ENCODE results near the gene TMEM212.

Gene TMEM212

DNA sequence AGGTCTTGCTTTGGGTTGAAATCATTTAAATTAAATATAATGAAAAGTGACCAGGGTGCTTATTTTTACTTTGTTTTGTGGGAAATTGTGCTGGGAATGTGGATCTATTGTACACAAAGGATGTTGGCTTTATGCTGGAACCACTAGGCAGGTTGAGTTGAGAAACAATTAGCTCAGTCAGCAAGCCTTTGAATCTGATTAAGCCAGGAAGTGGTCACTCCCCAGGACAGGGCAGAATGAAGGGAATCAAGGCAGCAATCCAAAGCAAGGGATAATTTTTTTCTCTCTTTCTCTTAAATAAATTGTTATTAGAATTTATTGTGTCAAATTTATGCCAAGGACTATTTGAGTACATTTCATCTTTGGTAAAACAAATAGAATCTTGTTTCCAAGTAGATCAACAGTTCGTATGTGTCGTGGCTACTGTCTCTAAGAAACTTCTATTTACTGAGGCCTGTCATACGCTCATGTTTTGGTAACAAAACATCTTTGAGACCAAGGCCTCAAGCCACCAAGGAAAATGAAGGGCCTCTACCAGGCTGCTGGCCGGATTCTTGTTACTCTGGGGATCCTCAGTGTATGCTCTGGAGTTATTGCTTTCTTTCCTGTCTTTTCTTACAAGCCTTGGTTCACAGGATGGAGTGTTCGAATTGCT is at the start of gene TMEM212:
TMEM212 (plus strand) TSS at position 486 of the 655 bp plus-strand sequence; CDS start at position 521, 35 bp downstream.
- DNase-seq = no peak

DNA sequence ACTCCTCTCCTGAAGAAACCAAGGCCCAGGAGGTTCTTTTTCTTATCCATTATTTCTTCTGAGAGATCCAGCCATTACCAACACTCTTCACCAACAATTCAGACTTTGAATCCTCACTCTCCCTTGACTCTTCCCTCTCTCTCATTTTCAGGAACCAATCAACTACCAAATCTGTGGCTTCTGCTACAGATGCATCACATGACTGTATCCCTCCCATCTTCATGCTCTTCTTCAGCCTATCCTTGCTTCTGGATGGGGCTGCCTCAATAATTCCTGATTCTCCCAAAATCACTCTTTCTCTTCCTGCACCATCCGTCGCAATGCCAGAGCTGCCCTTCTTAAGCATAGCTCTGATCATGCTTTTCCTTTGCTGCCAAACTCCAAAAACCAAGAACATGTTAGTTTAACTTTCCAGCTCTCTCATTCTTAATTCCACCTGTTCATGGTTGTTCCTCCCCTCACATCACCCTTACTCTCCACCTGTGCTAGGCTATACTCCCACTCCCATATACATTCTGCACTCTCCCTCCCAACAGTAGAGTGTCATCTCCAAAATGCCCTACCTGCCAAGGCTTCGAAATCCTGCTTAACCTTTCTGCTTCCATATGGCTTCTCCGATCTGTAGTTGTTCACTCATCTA is 46.4 kb upstream of the TMEM212 start:
- no peak for DNase-seq

DNA sequence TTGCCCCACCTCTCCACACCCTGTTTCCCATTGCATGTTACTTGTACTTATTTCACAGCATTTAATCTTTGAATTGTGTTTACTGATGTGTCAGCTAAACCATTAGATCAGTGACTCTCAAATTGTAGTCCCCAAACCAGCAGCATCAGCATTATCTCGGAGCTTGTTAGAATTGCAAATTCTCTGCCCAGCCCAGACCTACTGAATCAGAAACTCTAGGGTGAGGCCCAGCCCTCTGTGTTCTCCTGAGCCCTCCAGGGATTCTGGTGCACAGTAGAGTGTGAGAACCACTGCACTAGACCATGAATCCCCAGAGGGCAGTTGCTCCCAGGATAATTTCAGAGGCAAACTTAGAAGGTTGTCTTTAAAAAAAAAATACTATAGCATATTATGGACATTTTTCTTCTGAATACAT is 45.9 kb upstream of the TMEM212 start:
- DNase-seq = no peak

DNA sequence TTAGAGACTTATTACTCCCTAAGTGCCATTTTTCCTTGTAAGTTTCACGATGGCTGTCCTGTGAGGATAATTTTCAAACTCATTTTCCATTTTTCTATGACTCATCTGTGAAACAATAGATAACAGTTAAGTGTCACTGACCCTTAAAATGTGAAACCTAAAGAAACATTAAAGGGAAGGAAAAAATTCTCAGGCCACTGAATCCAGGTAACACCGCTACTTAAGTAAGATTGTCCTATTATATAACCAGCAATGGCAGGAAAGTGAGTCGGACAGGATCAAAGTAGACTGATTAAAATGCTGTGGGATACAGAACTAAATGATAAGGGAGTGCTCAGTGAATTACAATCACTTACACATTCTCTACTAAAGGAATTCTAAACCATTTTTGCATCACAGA is 45.3 kb upstream of the TMEM212 start:
- no peak for DNase-seq

DNA sequence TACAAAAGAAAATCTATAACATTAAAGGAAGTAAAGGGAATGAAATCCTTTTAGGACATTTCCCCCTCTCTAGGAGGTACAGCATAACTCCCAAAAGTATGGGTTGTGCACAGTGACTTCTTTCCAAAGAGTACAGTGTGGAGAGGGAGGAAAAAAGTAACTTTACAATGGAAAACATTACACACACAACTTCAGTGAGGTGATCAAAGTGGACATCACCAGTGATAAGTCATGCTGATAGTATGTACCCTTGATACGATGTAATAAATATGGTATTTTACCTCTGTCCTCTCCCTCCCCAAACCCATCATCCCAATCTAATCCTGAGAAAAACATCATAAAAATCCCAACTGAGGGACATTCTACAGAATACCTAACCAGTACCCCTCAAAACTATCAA is 43.6 kb upstream of the TMEM212 start:
- no peak for DNase-seq

DNA sequence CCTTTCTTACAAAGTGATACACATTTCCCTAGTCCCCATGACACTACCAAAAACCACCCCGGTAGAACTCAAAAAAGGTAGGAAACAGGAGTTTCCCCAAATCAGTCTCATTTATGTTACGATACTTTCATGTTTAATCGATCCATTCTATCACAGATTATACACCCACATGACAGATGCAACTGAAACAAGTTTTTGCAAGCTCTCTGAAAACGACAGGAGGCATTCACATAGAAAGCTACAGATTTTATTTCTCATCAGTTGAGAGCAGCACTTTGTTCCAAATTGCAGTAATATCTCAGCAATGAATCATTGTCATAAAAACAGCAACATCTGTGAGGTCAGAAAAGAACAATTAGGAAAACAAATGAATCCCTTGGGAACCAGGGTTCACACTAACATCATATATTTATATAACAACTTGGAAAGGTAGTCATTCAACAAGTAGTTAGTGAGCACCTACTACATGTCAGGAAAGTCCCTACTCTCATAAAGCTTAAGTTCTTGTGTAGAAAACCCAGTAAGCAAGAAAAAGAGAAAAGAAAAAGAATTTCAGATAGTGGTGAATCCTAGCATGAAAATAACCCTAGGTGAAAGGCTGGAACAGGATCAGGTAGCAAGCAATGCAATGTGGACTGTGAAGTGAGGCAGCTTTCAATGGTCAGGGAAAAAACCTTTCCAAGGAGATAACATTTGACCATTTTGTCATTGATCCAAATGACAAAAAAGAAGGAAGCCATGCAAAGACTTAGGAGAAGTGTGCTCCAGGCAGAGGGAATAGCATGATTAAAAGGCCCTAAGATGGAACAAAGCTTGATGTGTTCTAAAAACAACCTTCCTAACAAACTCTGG is 41.2 kb upstream of the TMEM212 start:
- DNase-seq = no peak

DNA sequence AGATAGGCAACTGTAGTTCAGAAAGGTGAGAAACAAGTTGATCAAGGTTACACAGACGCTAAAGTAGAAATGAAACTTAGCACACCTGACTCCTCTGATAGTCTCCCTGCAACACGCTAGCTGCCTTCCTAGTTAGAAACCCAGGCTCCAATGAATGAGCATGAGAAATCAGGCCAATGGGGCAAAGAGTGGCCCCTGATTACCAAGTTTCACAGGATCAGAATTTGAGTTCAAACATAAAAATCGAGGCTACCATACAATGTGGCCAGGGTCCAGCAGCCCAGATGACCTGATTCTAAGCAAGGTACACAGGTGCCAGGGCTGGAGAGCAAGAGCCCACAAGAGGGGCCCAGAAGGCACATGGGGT is 40.6 kb upstream of the TMEM212 start:
- DNase-seq = no peak

DNA sequence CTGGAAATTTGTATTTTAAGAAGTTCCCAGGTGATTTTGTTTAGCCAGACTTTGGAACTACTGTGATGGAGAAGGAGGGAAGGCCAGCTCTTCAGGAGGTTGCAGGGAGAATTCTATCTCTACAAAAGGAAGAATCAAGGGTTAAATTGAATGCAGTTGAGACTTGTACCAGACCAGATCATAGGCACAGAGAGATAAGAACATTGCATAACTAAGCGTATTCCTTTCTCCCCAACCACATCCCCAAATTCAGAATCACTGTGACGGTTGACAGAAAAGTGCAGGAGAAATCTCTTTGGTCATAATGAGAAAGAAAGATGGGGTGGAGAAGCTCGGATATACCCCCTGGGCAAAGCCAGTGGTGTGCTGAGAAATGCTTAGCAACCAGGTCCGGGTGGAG is 40.1 kb upstream of the TMEM212 start:
- DNase-seq = no peak

DNA sequence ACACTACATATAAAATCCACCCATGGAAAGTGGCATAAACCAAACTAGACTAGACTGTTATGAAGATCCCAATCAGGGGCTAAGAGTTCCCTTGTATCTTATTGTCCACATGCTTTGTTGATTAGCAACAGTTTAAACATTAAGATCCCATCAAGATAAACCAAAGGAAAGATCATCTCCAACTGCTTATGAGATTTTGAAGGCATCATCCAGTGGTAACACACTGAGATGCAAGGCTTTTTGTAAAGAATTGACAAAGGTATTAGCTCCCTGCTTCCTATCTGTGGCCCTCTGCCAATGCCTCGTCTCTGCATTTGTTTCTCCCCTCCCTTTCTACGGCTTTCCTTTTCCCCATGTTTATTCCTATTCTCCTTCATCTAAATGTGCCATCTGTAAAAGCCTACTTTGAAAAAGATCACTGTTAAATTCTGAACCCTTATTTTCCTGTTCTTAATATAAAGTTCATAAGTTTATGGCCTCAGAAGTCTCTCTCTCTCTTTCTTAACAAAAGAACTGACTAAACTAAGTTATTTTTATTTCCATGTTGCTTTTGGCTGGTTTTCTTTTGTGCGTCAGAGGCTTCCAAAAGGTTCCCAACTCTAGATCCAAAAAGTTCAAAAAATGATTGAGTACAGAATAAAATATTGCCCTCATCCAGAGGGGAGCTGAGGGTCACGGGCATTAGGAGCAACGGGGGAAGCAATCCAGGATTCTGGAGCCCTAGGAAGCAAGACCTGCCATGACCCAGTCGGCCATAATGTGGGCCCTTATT is 38.3 kb upstream of the TMEM212 start:
- DNase-seq = no peak

DNA sequence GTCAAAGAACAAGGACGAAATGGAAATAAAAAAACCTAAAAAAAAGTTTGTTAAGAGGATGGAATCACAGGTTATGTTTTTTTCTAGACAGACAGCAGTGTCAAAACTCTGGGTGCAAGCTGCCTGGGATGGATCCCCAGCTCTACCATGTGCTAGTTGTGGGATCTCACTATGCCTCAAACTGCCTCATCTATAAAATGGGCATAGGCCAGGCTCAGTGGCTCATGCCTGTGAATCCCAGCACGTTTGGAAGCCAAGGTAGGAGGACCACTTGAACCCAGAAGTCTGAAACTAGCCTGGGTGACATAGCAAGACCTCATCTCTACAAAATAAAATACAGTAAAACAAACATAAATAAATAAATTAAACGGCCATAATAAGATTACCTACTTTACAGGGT is 37.5 kb upstream of the TMEM212 start:
- no peak for DNase-seq

DNA sequence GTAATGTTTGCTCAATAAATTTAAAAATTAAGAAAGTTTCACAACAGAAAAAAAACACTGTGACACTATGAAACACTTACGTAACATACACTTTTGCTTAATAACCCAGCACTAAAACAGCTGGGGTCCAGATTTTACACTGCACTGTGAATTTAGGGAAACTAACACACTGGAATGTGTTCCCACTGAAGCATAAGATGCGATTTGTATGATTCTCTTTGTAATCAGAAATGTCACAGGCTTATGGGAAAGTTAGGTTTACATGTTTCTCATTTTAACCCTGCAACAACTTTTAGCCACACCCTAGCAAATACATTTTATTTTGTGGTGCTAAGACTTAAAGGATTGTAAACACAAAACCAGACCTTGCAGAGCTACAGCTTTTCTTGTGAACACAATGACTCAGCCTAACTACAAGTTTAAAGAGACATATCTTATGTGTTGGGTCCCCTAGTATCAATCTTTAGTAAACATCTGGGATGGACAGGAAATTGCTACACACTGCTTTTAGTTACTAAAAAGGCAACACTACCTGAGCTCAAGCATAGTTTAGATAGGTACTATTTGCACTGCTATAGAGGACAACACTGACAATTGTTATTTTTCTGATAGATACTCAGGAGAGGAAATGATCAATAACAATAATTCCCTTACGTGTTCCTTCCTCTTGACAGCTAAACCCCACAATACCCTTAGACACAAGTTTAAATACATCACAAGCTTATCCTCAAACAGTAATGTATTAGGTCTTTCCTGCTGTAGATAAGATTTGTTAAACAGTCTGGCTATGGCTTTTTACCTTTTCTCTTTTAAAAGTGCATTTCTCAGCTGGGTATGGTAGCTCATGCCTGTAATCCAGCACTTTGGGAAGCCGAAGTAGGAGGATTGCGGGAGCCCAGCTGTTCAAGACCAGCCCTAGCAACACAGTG is 36.7 kb upstream of the TMEM212 start:
- no peak for DNase-seq

DNA sequence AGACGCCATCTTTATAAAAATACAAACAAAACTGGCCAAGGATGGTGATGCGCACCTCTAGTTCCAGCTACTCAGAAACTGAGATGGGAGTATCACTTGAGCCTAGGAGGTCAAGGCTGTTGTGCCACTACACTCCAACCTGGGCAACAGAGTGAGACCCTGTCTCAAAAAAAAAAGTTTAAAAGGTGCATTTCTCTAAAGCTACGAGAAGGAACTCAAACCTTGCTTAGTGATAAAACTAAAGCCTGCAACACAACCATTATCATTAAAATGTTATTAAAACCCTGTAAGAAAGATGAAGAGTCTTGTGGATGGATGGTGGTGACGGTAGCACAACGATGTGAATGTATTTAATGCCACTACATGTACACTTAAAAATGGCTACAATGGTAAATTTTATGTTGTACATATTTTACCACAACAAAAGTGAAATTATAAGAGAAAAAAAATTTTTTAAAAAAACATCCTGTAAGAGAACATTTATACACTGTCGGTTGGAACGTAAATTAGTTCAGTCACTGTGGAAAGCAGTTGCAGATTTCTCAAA is 35.9 kb upstream of the TMEM212 start:
- DNase-seq = no peak

DNA sequence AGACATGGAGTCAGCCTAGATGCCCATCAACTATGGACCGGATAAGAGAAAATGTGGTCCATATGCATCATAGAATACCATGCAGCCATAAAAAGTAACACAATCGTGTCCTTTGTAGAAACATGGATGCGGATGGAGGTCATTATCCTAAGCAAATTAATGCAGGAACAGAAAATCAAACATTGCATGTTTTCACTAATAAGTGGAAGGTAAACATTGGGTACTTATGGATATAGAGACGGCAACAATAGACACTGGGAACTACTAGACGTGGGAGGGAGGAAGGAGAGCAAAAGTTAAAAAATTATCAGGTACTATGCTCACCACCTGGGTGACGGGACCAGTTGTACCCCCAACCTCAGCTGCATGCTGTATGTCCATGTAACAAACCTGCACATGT is 35.3 kb upstream of the TMEM212 start:
- DNase-seq = no peak

DNA sequence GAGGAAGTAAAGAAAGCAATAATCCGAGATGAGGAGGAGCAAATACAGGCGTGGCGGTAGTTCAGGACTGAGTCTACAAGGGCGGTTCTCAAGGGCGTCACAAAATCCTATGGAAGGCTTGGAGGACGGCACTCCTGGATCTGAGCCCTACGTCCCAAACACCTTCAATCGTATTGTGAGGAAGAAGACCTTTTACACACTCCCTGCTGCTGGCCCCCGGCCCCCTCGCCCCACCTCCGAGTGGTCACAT is 33.6 kb upstream of the TMEM212 start:
- DNase-seq = no peak

DNA sequence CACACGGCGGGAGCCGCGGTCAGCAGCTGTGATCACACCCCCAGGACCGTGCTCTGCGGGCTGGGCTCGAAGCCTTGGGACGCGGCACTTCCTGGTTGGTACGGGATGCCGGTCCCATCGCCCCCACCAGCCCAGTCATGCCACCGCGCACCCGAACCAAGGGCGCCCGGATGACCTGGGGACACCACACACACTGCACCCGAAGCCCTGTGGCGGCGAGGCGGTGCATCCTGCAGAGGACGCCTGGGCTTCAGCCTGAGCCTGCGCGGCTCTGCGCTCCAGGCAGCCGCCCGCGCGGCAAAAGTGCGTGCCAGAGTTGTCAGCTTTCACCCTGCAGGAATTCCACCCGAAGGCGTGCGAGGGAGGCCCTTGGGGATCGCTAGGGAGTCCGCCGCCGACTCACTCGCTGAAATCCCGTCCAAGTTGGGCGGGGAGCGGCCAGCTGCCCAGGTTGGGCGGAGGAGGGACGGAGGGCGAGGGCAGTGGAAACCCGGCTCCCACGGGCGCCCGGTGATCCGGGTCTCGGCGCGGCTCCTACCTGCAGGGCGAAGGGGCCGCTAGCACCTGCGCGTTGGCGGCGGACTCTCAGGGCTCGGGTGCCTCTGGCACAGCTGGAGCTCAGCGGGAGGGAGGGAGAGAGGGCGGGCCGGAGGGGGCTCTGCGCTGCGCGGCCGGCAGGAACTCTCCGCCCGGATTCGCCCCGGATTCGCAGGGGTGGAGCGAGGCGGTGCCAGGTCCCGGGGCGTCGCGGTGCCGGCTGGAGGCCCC is 33.1 kb upstream of the TMEM212 start, which contains the start of gene PLD1:
PLD1 (minus strand) TSS at position 623 of the 768 bp plus-strand sequence. CDS start 72,432 bp downstream, outside the sequence.
- peak; percentile 49 for DNase-seq

DNA sequence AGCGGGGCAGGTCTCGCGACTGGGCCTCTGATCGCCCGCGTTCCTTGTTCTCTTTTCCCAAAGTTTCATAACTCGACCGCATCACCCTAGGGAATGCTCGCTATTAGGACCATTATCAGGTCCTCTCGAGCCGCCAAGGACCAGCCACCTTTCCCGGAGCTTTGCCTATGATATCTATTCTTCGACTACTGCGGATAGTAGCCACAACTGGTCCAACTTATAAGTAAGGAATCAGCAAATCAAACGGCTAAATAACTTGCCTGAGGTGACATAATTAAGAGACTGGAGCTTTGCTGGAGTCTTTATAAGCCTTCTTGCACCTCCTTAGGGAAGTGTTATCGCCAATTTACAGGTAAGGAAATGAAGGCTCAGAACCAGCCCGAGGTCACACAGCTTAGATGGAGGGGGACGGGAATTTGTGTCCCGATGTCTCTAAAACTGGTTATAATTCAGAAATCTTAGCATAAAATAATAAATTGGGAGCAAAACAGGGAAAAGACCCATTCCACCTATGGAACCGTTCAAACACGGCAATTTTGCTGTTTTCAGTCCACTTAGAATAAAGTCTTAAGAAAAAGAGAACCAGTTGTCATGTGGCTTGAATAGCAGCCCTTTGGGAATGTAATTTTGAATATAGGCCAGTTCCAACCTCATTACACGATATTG is 32.4 kb upstream of the TMEM212 start:
- DNase-seq = no peak

DNA sequence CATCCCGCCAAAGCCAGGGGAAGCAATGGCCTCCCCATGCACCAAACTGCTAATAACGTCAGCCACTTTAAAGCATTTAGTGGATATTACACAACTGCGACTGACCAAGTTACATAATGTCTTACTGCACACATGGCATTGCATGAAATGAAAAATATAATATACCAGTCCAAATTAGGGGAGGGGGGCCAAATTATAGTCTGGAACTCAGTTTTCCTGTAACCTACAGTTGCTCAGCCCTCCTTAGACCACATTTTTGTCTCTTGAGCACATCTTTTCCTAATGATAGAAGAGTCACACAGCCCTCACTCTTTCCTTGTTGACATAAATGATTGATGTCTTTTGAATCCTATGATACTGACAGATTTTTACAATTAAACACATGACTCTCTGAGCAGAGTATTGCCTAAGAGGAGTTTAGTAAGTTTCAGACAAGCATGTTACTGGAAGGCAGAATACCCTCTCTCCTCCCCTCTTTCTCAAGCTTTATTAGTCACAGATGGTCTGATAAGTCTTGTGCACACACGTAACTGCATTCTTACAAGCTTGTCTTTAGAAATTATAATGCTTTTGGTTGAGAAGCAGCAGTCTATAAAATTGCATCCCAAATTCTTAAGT is 31.7 kb upstream of the TMEM212 start:
- DNase-seq = peak; percentile 32

DNA sequence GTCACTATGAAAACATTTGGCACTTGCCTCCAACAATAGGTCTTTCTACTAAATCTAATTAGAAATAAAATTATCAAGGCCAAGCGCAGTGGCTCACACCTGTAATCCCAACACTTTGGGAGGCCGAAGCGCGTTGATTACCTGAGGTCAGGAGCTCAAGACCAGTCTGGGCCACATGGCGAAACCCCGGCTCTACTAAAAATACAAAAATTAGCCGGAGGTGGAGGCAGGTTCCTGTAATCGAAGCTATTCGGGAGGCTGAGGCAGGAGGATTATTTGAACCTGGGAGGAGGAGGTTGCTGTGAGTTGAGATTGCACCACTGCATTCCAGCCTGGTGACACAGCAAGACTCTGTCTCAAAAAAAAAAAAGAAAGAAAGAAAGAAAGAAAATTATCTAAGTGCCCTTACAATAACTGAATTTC is 31.2 kb upstream of the TMEM212 start:
- DNase-seq = no peak

DNA sequence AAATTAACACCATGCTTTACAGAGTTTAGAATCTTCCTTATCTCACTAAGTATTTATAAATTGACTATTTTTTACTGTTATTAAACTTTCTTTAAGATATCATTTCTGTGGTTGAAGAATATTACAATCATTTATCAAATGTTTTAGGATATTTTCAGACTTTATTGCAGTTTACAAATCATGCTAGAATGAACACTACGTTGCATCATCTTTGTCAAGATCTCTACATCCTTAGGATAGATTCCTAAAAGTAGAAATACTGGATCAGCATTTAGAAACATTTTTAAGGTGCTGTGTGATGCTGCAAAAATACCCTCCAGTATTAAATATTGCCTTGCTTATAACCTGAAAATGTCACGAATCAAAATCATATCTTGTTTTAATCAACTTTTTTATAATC is 30.3 kb upstream of the TMEM212 start:
- DNase-seq = no peak

DNA sequence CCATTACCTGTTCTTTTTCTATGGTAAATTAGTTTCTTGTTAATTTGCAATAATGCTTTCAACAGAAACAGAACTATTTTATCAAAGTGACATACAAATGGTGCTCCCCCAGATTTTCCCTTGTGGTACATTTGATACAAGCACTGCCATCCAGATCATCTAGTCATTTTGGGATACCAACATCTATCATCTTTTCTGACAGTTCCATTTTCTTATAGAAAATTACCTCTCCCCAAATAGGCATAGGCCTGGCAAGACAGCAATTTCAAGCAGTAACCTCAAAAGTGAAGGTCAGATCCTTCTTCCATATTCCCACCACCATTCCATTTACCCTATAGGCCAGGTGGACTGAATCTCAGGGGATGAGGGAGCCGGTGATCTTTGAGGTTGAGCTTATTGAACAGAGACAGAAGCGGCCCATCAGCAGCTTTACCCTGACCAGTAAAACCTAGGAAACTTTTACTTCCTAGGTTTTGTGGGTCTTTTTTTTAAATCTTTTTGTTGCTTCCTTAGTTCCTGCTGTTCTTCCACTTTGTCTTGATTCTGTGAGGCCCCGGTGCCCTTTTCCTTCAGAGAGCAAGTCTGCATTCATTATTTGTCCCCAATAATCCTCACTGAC is 29.8 kb upstream of the TMEM212 start:
- DNase-seq = no peak

Data from NCI-H446 treated with DMSO at 0.1 percent for 48 hours (cell line).